Measurements from ENCODE around the gene CSMD2. TPM values are rescaled to one million over a fixed set of nuclear protein-coding genes. Genes with fewer than 3 reads are reported as not detected.

The CSMD2 gene
- total and polyA plus RNA-seq, 2 donors (not counting 1 experiment from before 2014, with no cell fraction given): 2.2 to 7.6 TPM

- DNase-seq (ENCODE audit: low read depth in 2 of 2): no peak
- no peak for TF ChIP-seq CTCF (conservative IDR thresholded peaks at IDR 0.05 in 1 of 2, IDR thresholded peaks at IDR 0.05 in 1 of 2; ENCODE audit: low read depth in 1 of 2, low read length in 2 of 2)
- TF ChIP-seq EZH2 (IDR thresholded peaks at IDR 0.05; ENCODE audit: low read length, missing control alignments): no peak
- H3K36me3 ChIP-seq (ENCODE audit: control insufficient read depth, insufficient read depth, low read length): peaks cover 11% of the 10 kb centered on the region
- no peak overlapping the region for H3K9ac ChIP-seq (ENCODE audit: insufficient read depth, low read length)
- no peak overlapping the region for H3K4me2 ChIP-seq (ENCODE audit: extremely low read depth, insufficient read depth, low read length)
- no peaks in the 10 kb centered on the region for H3K79me2 ChIP-seq (ENCODE audit: control insufficient read depth, insufficient read depth, low read length)
- H4K20me1 ChIP-seq (ENCODE audit: control insufficient read depth, extremely low read depth, insufficient read depth, low read length): no peaks in the 10 kb centered on the region
- no peak overlapping the region for H2AFZ ChIP-seq (ENCODE audit: low read length)
- H3K4me1 ChIP-seq (ENCODE audit: control insufficient read depth, extremely low read depth, insufficient read depth, low read length): no peaks in the 10 kb centered on the region
- no peak overlapping the region for H3K4me3 ChIP-seq (replicated peaks in 1 of 4; ENCODE audit: control extremely low read depth in 1 of 4, insufficient read depth in 1 of 4, low read depth in 3 of 4, low read length in 4 of 4)
- peaks cover 1% of the 10 kb centered on the region for H3K9me3 ChIP-seq (ENCODE audit: control insufficient read depth, insufficient read depth, low read depth, low read length)
- H3K27ac ChIP-seq (ENCODE audit: insufficient read depth, low read length): no peak overlapping the region
- H3K27me3 ChIP-seq (ENCODE audit: control insufficient read depth, insufficient read depth, low read length): no peaks in the 10 kb centered on the region
Observed at GRCh38 chr1:33488624-33489023, 676.4 kb downstream of the CSMD2 start.

DNA sequence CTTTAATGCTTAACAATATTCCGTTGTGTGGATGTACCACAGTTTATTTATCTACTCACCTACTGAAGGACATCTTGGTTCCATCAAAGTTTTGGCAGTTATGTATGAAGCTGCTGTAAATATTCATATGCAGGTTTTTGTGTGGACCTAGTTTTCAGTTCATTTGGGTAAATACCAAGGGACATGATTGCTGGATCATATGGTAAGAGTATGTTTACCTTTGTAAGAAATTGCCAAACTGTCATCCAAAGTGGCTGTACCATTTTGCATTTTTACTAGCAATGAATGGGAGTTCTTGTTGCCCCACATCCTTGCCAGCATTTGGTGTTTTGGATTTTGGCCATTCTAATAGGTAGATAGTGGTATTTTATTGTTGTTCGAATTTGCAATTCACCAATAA lies 682.6 kb downstream of the CSMD2 start:
- Histone ChIP-seq H4K20me1 (ENCODE audit: control insufficient read depth, extremely low read depth, insufficient read depth, low read length) (no peaks in the 10 kb centered on the region), H3K79me2 (ENCODE audit: control insufficient read depth, insufficient read depth, low read length) (no peaks in the 10 kb centered on the region), H3K4me3 (replicated peaks in 1 of 4; ENCODE audit: control extremely low read depth in 1 of 4, insufficient read depth in 1 of 4, low read depth in 3 of 4, low read length in 4 of 4) (no peak overlapping the region), H2AFZ (ENCODE audit: low read length) (no peak overlapping the region), H3K36me3 (ENCODE audit: control insufficient read depth, insufficient read depth, low read length) (peaks cover 2% of the 10 kb centered on the region), H3K4me1 (ENCODE audit: control insufficient read depth, extremely low read depth, insufficient read depth, low read length) (no peaks in the 10 kb centered on the region), H3K27me3 (ENCODE audit: control insufficient read depth, insufficient read depth, low read length) (no peaks in the 10 kb centered on the region), H3K9me3 (ENCODE audit: control insufficient read depth, insufficient read depth, low read depth, low read length) (no peaks in the 10 kb centered on the region), H3K9ac (ENCODE audit: insufficient read depth, low read length) (no peak overlapping the region), H3K4me2 (ENCODE audit: extremely low read depth, insufficient read depth, low read length) (no peak overlapping the region), H3K27ac (ENCODE audit: insufficient read depth, low read length) (no peak overlapping the region)
- TF ChIP-seq CTCF (conservative IDR thresholded peaks at IDR 0.05 in 1 of 2, IDR thresholded peaks at IDR 0.05 in 1 of 2; ENCODE audit: low read depth in 1 of 2, low read length in 2 of 2) (no peak), EZH2 (IDR thresholded peaks at IDR 0.05; ENCODE audit: low read length, missing control alignments) (no peak)
- DNase-seq (ENCODE audit: low read depth in 2 of 2): no peak

DNA sequence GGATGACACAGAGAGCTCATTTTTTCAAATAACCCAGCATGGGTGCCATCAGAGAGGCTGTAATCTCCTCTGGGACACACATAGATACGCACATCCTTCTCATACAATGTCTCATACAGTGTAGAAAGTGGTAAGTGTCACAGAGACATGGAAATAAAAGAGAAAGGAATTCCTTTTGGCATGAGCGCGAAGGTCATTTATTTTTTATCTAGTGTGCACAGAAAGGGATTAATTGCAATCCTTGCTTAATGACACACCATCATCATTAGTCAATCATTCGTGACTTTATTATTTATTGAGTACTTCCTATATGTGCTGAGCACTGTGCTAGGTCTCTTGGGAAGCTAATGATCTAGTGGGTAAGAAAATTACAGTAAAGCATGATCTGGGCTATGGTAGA lies 687.6 kb downstream of the CSMD2 start:
- Histone ChIP-seq H3K4me1 (ENCODE audit: control insufficient read depth, extremely low read depth, insufficient read depth, low read length) (peaks cover 4% of the 10 kb centered on the region), H3K36me3 (ENCODE audit: control insufficient read depth, insufficient read depth, low read length) (peaks cover 2% of the 10 kb centered on the region), H3K9ac (ENCODE audit: insufficient read depth, low read length) (no peak overlapping the region), H3K27ac (ENCODE audit: insufficient read depth, low read length) (no peak overlapping the region), H3K4me2 (ENCODE audit: extremely low read depth, insufficient read depth, low read length) (no peak overlapping the region), H2AFZ (ENCODE audit: low read length) (no peak overlapping the region), H3K79me2 (ENCODE audit: control insufficient read depth, insufficient read depth, low read length) (peaks cover 5% of the 10 kb centered on the region), H3K9me3 (ENCODE audit: control insufficient read depth, insufficient read depth, low read depth, low read length) (no peaks in the 10 kb centered on the region), H4K20me1 (ENCODE audit: control insufficient read depth, extremely low read depth, insufficient read depth, low read length) (no peaks in the 10 kb centered on the region), H3K27me3 (ENCODE audit: control insufficient read depth, insufficient read depth, low read length) (no peaks in the 10 kb centered on the region), H3K4me3 (replicated peaks in 1 of 4; ENCODE audit: control extremely low read depth in 1 of 4, insufficient read depth in 1 of 4, low read depth in 3 of 4, low read length in 4 of 4) (no peak overlapping the region)
- TF ChIP-seq CTCF (conservative IDR thresholded peaks at IDR 0.05 in 1 of 2, IDR thresholded peaks at IDR 0.05 in 1 of 2; ENCODE audit: low read depth in 1 of 2, low read length in 2 of 2) (no peak), EZH2 (IDR thresholded peaks at IDR 0.05; ENCODE audit: low read length, missing control alignments) (no peak)
- no peak for DNase-seq (ENCODE audit: low read depth in 2 of 2)
